ENCODE data around the gene ZFR. TPM values are rescaled to one million over a fixed set of nuclear protein-coding genes. Genes with fewer than 3 reads are reported as not detected.

ZFR gene
- total RNA-seq, 2 donors from 2014 or later = 65.7 to 66.0 TPM

GRCh38 chr5:32473072-32473471 lies 28.5 kb upstream of the ZFR start:
- Histone ChIP-seq H3K4me1 (no peaks in the 10 kb centered on the region), H3K4me3 (no peak overlapping the region), H3K27ac (no peak overlapping the region), H3K9me3 (no peaks in the 10 kb centered on the region), H3K27me3 (no peaks in the 10 kb centered on the region), H3K36me3 (no peaks in the 10 kb centered on the region)
- no peak for DNase-seq (ENCODE audit: low spot score)
- no peak for TF ChIP-seq CTCF (IDR thresholded peaks at IDR 0.05)

GRCh38 chr5:32471784-32472183 lies 27.2 kb upstream of the ZFR start:
- TF ChIP-seq CTCF (IDR thresholded peaks at IDR 0.05) = no peak
- Histone ChIP-seq H3K4me3 (no peak overlapping the region), H3K36me3 (no peaks in the 10 kb centered on the region), H3K27ac (no peak overlapping the region), H3K4me1 (no peaks in the 10 kb centered on the region), H3K27me3 (no peaks in the 10 kb centered on the region), H3K9me3 (no peaks in the 10 kb centered on the region)
- no peak for DNase-seq (ENCODE audit: low spot score)

- DNase-seq (ENCODE audit: low spot score) = no peak
- H3K4me1 ChIP-seq = no peaks in the 10 kb centered on the region
- H3K27me3 ChIP-seq = no peaks in the 10 kb centered on the region
- H3K9me3 ChIP-seq = no peaks in the 10 kb centered on the region
- no peak overlapping the region for H3K4me3 ChIP-seq
- no peak overlapping the region for H3K27ac ChIP-seq
- TF ChIP-seq CTCF (IDR thresholded peaks at IDR 0.05) = no peak
- no peaks in the 10 kb centered on the region for H3K36me3 ChIP-seq
Observed at GRCh38 chr5:32465076-32465475, 20.5 kb upstream of the ZFR start.

- Histone ChIP-seq H3K27me3 (no peaks in the 10 kb centered on the region), H3K4me3 (no peak overlapping the region), H3K27ac (no peak overlapping the region), H3K36me3 (no peaks in the 10 kb centered on the region), H3K9me3 (no peaks in the 10 kb centered on the region), H3K4me1 (no peaks in the 10 kb centered on the region)
- no peak for DNase-seq (ENCODE audit: low spot score)
- TF ChIP-seq CTCF (IDR thresholded peaks at IDR 0.05) = no peak
Observed at GRCh38 chr5:32462618-32463017, 18.1 kb upstream of the ZFR start.

GRCh38 chr5:32461441-32462120 lies 17.0 kb upstream of the ZFR start:
- DNase-seq (ENCODE audit: low spot score) = no peak
- TF ChIP-seq CTCF (IDR thresholded peaks at IDR 0.05) = no peak
- no peaks in the 10 kb centered on the region for H3K36me3 ChIP-seq

GRCh38 chr5:32460702-32461101 lies 16.2 kb upstream of the ZFR start:
- no peaks in the 10 kb centered on the region for H3K36me3 ChIP-seq
- no peaks in the 10 kb centered on the region for H3K27me3 ChIP-seq
- H3K4me3 ChIP-seq = no peak overlapping the region
- DNase-seq (ENCODE audit: low spot score) = no peak
- H3K4me1 ChIP-seq = no peaks in the 10 kb centered on the region
- H3K27ac ChIP-seq = no peak overlapping the region
- TF ChIP-seq CTCF (IDR thresholded peaks at IDR 0.05) = no peak
- H3K9me3 ChIP-seq = no peaks in the 10 kb centered on the region

More at GRCh38 chr5:32461441-32462120, 17.0 kb upstream of the ZFR start:
- Histone ChIP-seq H3K4me3 (no peak overlapping the region), H3K4me1 (no peaks in the 10 kb centered on the region), H3K27ac (no peak overlapping the region), H3K9me3 (no peaks in the 10 kb centered on the region), H3K27me3 (no peaks in the 10 kb centered on the region)
